ENCODE measurements around the gene CACNA1A. TPM values are rescaled to one million over a fixed set of nuclear protein-coding genes. Genes with fewer than 3 reads are reported as not detected.

CACNA1A gene
- total RNA-seq, 4 donors from 2014 or later, result 1.1 TPM; not detected in 3

GRCh38 chr19:13314761-13315160 lies 191.5 kb downstream of the CACNA1A start:
- no peak overlapping the region for H3K4me3 ChIP-seq
- H3K9me3 ChIP-seq, result no peaks in the 10 kb centered on the region
- no peak for DNase-seq
- H3K4me1 ChIP-seq, result no peaks in the 10 kb centered on the region
- 54 to 69% methylated on average over 3 of the region's 3 CpGs for WGBS, 2 donors
- H3K27ac ChIP-seq, result no peak overlapping the region
- H3K36me3 ChIP-seq, result no peaks in the 10 kb centered on the region
- peaks cover 0 to 3% (median 0%) of the 10 kb centered on the region in 4 donors for H3K27me3 ChIP-seq
- TF ChIP-seq CTCF (IDR thresholded peaks at IDR 0.05), result no peak
- no peak for TF ChIP-seq POLR2A (IDR thresholded peaks at IDR 0.05)
- intact Hi-C loops (cut with DNase I), result no loop called here

GRCh38 chr19:13313875-13314274 lies 192.4 kb downstream of the CACNA1A start:
- peaks cover 0 to 3% (median 0%) of the 10 kb centered on the region in 4 donors for H3K27me3 ChIP-seq
- H3K4me3 ChIP-seq, result no peak overlapping the region
- H3K9me3 ChIP-seq, result no peaks in the 10 kb centered on the region
- intact Hi-C loops (cut with DNase I), result no loop called here
- DNase-seq, result no peak
- no peak for TF ChIP-seq POLR2A (IDR thresholded peaks at IDR 0.05)
- TF ChIP-seq CTCF (IDR thresholded peaks at IDR 0.05), result no peak
- H3K4me1 ChIP-seq, result no peaks in the 10 kb centered on the region
- WGBS, 2 donors, result 49 to 60% methylated on average over 2 of the region's 2 CpGs
- no peaks in the 10 kb centered on the region for H3K36me3 ChIP-seq
- no peak overlapping the region for H3K27ac ChIP-seq

- no peak for TF ChIP-seq CTCF (IDR thresholded peaks at IDR 0.05)
- TF ChIP-seq POLR2A (IDR thresholded peaks at IDR 0.05), result no peak
- H3K27ac ChIP-seq, result no peak overlapping the region
- no peaks in the 10 kb centered on the region for H3K9me3 ChIP-seq
- intact Hi-C loops (cut with DNase I), result no loop called here
- no peaks in the 10 kb centered on the region for H3K36me3 ChIP-seq
- 71 to 82% methylated on average over 8 of the region's 8 CpGs for WGBS, 2 donors
- DNase-seq, result no peak
- H3K27me3 ChIP-seq, result peaks cover 0 to 7% (median 0%) of the 10 kb centered on the region in 4 donors
- H3K4me1 ChIP-seq, result no peaks in the 10 kb centered on the region
- H3K4me3 ChIP-seq, result no peak overlapping the region
These were observed 196.4 kb downstream of the CACNA1A start for GRCh38 chr19:13309864-13310263.

GRCh38 chr19:13303381-13304129 lies 202.7 kb downstream of the CACNA1A start:
- intact Hi-C loops (cut with DNase I), result no loop called here
- no peak for DNase-seq
- WGBS, 2 donors, result 78 to 82% methylated on average over 11 to 13 of the region's 24 CpGs
- Histone ChIP-seq H3K27me3 (peaks cover 0 to 63% (median 6%) of the 10 kb centered on the region in 4 donors), H3K36me3 (no peaks in the 10 kb centered on the region), H3K9me3 (no peaks in the 10 kb centered on the region), H3K27ac (no peak overlapping the region), H3K4me1 (peaks cover 0 to 5% (median 0%) of the 10 kb centered on the region in 3 donors), H3K4me3 (no peak overlapping the region)
- TF ChIP-seq CTCF (IDR thresholded peaks at IDR 0.05), result no peak
- no peak for TF ChIP-seq POLR2A (IDR thresholded peaks at IDR 0.05)

- peaks cover 0 to 67% (median 6%) of the 10 kb centered on the region in 4 donors for H3K27me3 ChIP-seq
- 26 to 33% methylated on average over 6 to 7 of the region's 12 CpGs for WGBS, 2 donors
- H3K4me3 ChIP-seq, result no peak overlapping the region
- H3K9me3 ChIP-seq, result no peaks in the 10 kb centered on the region
- H3K4me1 ChIP-seq, result peaks cover 0 to 7% (median 0%) of the 10 kb centered on the region in 3 donors
- intact Hi-C loops (cut with DNase I), result no loop called here
- TF ChIP-seq CTCF (IDR thresholded peaks at IDR 0.05), result no peak
- no peak for TF ChIP-seq POLR2A (IDR thresholded peaks at IDR 0.05)
- H3K36me3 ChIP-seq, result no peaks in the 10 kb centered on the region
- H3K27ac ChIP-seq, result no peak overlapping the region
- DNase-seq, result no peak
These were observed 203.6 kb downstream of the CACNA1A start for GRCh38 chr19:13302526-13303270.

All from esophagus squamous epithelium (tissue), 5 donors.